ENCODE data around the gene SFT2D2.
"Not testable (repeated sequence)": the region's sequence is repeated elsewhere in the genome, so short reads cannot be mapped to it uniquely, and the experiment has no call there.

Gene SFT2D2

DNA sequence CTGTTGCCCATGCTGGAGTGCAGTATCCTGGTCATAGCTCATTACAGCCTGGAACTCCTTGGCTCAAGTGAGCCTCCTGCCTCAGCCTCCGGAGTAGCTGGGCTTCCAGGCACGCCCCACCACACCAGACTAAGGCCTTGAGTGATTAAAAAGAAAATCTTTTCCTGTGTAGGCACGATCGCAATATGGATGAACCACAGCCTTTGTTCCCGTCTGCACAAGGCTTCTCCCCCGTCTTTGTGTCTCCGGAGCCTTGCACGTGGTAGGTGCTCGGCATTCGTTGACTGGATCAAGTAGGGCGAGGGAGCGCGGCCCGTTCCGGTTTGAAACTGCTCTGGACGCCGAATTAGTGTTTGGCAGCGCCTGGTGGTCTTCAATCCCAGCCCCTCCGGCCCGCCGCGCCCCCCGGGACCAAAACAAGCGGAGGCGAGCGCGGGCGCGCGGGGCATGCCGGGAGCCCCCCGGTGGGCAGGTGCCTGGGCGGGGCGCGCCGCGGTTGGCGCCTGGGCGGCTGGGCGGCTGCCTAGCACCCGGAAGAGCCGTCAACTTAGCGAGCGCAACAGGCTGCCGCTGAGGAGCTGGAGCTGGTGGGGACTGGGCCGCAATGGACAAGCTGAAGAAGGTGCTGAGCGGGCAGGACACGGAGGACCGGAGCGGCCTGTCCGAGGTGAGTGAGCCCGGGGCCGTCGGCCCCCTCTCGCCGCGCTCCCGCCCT, at the start of gene SFT2D2:
TSS of gene SFT2D2 (plus strand) at position 529 of the 715 bp plus-strand sequence. CDS start at position 605, 76 bp downstream.
- Mint-ChIP-seq H3K36me3 (ENCODE audit: low read depth) (peaks cover 42% of the 10 kb centered on the region), H3K4me1 (ENCODE audit: low read depth) (peaks cover 55% of the 10 kb centered on the region), H3K27ac (peak within 1 kb of the TSS; percentile 92), H3K27me3 (no peaks in the 10 kb centered on the region), H3K9me3 (peaks cover 9% of the 10 kb centered on the region), H3K4me3 (peak within 1 kb of the TSS; percentile 89)
- intact Hi-C loops (cut with micrococcal nuclease), result loop anchor here (2.0 to 5.0 kb wide), 3 partner anchors 47 to 288 kb away; partner anchors contain the start of genes DCAF6, MPC2 and TIPRL

DNA sequence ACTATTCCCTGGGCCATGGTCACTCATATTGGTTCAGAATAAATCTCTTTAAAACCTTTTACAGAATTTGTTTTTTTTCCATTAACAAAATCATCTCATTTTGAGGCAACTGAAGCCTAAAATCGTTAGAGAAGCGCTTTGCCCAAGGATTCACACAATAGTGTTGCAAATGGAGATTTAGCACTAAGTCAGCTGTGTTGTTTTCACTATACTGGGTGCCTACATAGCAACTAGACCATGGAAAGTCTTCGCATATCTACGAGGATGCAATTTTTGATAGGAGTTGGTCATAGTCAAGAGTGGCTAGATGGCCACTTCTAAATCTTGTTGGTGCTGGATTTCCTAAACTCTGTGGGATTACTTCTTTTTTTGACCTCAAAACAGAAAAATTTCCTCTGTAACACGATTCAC, 47.6 kb upstream of the SFT2D2 start:
- Mint-ChIP-seq H3K36me3 (ENCODE audit: low read depth) (no peaks in the 10 kb centered on the region), H3K27me3 (peaks cover 6% of the 10 kb centered on the region), H3K27ac (no peak overlapping the region), H3K4me3 (no peak overlapping the region), H3K4me1 (ENCODE audit: low read depth) (no peaks in the 10 kb centered on the region), H3K9me3 (no peaks in the 10 kb centered on the region)
- intact Hi-C loops (cut with micrococcal nuclease), result loop anchor here (2.0 kb wide), 2 partner anchors 49 to 241 kb away; partner anchors contain the start of genes DCAF6, MPC2 and SFT2D2

DNA sequence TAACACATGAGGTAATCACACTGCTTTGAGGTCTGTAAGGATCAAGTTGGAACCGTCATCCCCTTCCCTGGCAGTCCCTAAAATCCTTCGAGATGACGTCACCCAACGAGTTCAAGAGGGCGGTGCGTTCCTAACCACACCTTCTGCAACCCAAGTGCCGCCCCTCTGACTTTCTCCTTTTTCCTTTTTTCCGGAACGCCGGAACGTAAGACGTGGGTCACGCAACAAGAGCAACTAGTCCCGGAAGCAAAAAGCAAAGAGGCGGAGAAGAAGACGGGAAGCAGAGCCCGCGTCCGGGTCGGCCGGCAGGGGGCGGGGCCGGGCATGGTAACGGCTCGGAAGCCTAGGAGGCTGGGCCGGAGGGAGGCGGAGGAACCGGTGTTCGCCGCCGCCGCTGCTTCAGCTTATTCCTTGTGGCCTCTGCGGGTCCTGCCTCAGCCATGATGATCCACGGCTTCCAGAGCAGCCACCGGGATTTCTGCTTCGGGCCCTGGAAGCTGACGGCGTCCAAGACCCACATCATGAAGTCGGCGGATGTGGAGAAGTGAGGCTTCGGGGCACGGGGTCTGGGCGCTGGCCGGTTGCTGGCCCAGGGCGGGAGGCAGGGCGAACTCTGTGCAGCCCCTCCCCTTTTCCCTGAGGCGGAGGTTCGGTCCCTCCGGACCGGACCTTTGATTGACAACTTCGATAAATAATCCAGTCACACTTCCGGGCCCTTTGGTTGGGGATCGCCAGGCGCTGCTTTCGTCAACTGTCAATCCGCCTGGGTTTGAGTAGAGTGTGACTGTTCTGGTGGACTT, 47.0 kb upstream of the SFT2D2 start, which contains the start of gene TIPRL:
TSS of gene TIPRL (plus strand) at position 325 of the 800 bp plus-strand sequence. CDS start at position 441, 116 bp downstream.
- intact Hi-C loops (cut with micrococcal nuclease), result loop anchor here (2.0 kb wide), 2 partner anchors 48 to 242 kb away; partner anchors contain the start of genes DCAF6, MPC2 and SFT2D2
- H3K27me3 Mint-ChIP-seq, result peaks cover 6% of the 10 kb centered on the region
- no peaks in the 10 kb centered on the region for H3K4me1 Mint-ChIP-seq (ENCODE audit: low read depth)
- H3K27ac Mint-ChIP-seq, result no peak within 1 kb of the TSS
- H3K4me3 Mint-ChIP-seq, result no peak within 1 kb of the TSS
- H3K9me3 Mint-ChIP-seq, result no peaks in the 10 kb centered on the region
- H3K36me3 Mint-ChIP-seq (ENCODE audit: low read depth), result peaks cover 3% of the 10 kb centered on the region

DNA sequence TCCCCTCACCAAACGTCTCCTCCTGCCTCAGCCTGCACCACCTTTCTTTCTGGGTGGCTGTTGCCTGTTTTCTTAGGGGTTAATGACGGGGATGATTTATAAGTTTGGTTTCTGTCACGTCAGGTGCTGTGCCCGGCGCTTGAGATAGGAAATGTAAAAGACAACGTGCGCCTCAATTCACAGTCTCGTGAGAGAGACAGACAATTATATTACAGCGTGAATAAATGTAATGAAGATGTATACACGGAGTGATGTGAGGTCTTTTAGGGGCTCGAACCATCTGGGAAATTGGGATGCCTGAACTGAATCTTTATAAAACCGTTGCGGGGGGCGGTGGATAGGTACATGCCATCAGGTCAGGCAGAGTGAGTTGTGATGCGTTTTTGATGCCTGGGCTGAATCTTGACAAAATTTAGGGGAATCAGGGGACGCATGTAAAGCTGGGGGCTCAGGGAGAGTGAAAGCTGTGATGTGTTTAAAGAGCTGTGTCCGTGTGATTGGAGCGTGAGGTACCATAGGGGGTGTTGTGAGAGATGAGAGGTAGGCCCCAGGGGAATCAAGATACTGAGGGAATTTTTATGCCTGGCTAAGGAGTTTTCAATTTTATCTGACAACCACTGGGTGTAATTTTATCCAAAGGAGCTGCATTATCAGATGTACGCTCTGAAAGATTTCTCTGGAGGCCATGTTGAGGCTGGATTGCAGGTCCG, 46.2 kb upstream of the SFT2D2 start:
- Mint-ChIP-seq H3K27me3 (peaks cover 6% of the 10 kb centered on the region), H3K36me3 (ENCODE audit: low read depth) (peaks cover 7% of the 10 kb centered on the region), H3K9me3 (no peaks in the 10 kb centered on the region), H3K4me3 (no peak overlapping the region), H3K4me1 (ENCODE audit: low read depth) (no peaks in the 10 kb centered on the region), H3K27ac (no peak overlapping the region)
- intact Hi-C loops (cut with micrococcal nuclease), result loop anchor here (2.0 kb wide), 2 partner anchors 47 to 243 kb away; partner anchors contain the start of genes DCAF6, MPC2 and SFT2D2

DNA sequence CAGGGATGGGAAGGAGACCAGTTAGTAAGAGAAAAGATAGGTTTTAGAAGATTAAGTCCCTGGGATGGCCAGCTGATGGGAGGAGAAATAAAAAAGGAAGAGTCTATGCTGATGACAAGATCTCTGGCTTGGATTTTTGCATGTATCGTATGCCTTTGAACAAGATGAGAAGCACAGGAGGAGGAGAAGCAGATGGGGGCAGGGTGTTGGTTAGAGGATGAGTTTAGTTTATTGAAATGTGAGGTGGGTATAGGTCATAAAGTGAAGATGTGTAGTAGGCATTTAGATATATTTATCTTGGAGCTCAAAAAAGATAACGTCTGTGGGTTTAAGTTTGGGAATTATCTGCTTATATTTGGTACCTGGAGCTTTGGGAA, 45.7 kb upstream of the SFT2D2 start:
- peaks cover 4% of the 10 kb centered on the region for H3K27me3 Mint-ChIP-seq
- no peaks in the 10 kb centered on the region for H3K9me3 Mint-ChIP-seq
- intact Hi-C loops (cut with micrococcal nuclease), result no loop called here
- H3K4me3 Mint-ChIP-seq, result no peak overlapping the region
- H3K27ac Mint-ChIP-seq, result no peak overlapping the region
- H3K4me1 Mint-ChIP-seq (ENCODE audit: low read depth), result no peaks in the 10 kb centered on the region
- peaks cover 12% of the 10 kb centered on the region for H3K36me3 Mint-ChIP-seq (ENCODE audit: low read depth)

DNA sequence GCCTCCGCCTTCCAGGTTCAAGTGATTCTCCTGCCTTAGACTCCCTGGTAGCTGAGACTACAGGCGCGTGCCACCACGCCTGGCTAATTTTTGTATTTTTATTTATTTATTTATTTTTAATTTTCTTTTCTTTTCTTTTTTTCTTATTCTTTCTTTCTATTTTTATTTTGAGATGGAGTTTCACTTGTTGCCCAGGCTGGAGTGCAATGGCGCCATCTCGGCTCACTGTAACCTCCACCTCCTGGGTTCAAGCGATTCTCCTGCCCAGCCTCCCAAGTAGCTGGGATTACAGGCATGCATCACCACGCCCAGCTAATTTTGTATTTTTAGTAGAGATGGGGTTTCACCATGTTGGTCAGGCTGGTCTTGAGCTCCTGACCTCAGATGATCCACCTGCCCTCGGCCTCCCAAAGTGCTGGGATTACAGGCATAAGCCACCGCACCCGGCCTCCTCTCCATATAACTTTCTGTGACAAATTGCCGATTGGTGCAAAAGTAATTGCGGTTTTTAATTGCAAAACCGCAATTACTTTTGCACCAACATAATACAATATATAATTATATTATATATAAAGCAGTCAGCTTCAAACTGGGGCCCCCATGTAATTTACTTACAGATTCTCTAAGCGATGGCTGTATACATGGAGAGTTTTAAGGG, 44.6 kb upstream of the SFT2D2 start:
- H3K36me3 Mint-ChIP-seq (ENCODE audit: low read depth), result peaks cover 23% of the 10 kb centered on the region
- H3K4me1 Mint-ChIP-seq (ENCODE audit: low read depth); H3K27ac Mint-ChIP-seq; H3K9me3 Mint-ChIP-seq; intact Hi-C loops (cut with micrococcal nuclease); H3K4me3 Mint-ChIP-seq; H3K27me3 Mint-ChIP-seq: not testable (repeated sequence)

DNA sequence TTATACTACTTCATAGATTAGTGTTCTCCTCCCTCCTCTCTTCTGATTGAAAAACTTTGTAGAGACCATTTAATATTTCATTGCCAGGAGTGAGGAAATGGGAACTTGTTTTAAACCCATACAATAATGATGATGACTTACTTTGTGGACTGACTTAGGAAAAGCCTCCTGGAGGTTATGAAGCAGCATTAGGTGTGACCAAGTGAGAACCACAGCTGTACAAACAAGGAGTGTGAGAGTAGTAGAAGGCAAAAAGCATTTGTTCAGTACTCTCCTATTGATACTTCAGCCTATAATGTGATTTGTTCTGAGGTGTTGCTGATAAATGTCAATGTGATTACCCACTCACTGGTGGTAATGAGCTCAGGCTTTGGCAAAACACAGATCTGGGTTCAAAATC, 38.6 kb upstream of the SFT2D2 start:
- no peak overlapping the region for H3K27ac Mint-ChIP-seq
- H3K27me3 Mint-ChIP-seq, result no peaks in the 10 kb centered on the region
- H3K9me3 Mint-ChIP-seq, result no peaks in the 10 kb centered on the region

DNA sequence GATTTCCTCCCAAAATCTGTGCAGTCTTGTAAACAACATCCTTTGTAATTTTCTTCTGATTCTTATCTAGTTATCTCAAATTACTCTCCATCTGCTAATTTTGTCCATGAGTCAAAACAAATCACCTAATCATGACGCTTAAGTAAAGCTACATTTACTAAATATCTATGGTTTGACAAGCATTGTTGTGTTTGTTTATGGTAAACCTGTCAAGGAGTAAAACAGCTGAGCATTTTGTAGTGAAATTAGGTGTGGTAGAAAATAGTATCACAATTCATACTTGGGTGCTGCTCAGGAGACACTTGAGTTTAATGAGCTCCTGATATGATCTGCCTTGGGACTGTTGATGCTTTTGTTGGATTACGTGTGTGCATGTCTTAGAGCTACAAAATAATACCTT, 35.4 kb upstream of the SFT2D2 start:
- Mint-ChIP-seq H3K4me3 (no peak overlapping the region), H3K36me3 (ENCODE audit: low read depth) (peaks cover 89% of the 10 kb centered on the region), H3K4me1 (ENCODE audit: low read depth) (no peaks in the 10 kb centered on the region), H3K27me3 (no peaks in the 10 kb centered on the region), H3K27ac (no peak overlapping the region), H3K9me3 (no peaks in the 10 kb centered on the region)
- intact Hi-C loops (cut with micrococcal nuclease), result no loop called here

More for the DNA sequence above, 38.6 kb upstream of the SFT2D2 start:
- Mint-ChIP-seq H3K4me1 (ENCODE audit: low read depth) (no peaks in the 10 kb centered on the region), H3K36me3 (ENCODE audit: low read depth) (peaks cover 78% of the 10 kb centered on the region), H3K4me3 (no peak overlapping the region)
- intact Hi-C loops (cut with micrococcal nuclease), result no loop called here

DNA sequence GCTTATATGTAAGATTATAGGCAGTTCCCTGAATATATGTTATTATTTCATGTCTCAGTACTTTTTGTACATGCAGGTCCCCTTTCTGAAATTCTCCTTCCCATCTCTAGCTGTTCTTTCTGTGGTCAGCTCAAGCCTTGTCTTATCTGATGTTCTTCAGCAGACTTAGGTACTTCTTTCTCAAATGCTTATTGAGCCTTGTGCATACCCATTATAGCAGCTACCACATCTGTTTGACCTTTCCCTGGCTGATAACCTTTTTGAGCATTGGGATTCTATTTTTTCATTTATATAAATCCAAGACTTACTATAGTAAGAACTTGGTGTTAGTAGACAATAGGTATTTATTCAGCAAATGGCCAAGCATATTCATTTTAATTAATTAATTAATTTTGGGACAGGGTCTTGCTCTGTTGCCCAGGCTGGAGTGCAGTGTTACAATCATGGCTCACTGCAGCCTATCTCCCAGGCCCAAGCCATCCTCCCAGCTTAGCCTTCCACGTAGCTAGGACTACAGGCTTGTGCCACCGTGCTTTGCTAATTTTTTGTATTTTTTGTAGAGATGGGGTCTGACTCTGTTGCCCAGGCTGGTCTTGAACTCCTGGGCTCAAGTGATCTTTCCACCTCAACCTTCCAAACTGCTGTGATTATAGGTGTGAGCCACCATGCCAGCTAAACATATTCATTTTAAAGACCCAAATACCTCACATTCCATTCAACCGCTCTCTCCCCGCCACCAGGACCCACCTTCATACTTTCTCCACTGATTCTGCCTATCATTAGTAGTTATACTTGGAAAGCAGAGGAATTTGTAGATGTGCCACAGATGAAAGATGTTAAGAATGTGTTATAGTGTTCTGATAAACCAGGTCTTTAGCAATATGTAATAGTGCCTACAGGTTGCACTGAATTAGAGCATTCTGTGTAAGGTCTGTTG, 30.3 kb upstream of the SFT2D2 start:
- Mint-ChIP-seq H3K4me1 (ENCODE audit: low read depth) (no peaks in the 10 kb centered on the region), H3K36me3 (ENCODE audit: low read depth) (peaks cover 74% of the 10 kb centered on the region), H3K4me3 (no peak overlapping the region), H3K9me3 (no peaks in the 10 kb centered on the region), H3K27me3 (no peaks in the 10 kb centered on the region), H3K27ac (no peak overlapping the region)
- intact Hi-C loops (cut with micrococcal nuclease), result no loop called here

DNA sequence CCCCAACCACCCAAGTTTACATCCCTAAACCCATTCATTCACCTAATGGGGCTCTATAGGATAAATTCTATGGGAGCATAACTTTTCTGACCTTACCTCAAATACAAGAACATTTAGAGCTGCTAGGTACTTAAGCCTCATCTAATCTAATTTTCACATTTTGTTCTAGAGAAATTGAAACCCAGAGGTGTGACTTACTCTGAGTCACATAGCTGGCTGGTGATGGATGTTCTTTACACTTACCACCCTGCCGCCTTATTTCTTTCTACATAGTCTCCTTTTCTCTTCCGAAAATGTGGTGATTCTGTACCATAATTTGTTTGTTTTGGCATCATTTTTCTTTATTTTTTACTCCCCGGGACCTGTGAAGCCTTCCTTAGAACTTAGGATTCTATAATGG, 26.7 kb upstream of the SFT2D2 start:
- Mint-ChIP-seq H3K36me3 (ENCODE audit: low read depth) (peaks cover 67% of the 10 kb centered on the region), H3K4me3 (no peak overlapping the region), H3K27me3 (no peaks in the 10 kb centered on the region), H3K4me1 (ENCODE audit: low read depth) (no peaks in the 10 kb centered on the region), H3K9me3 (no peaks in the 10 kb centered on the region), H3K27ac (no peak overlapping the region)
- intact Hi-C loops (cut with micrococcal nuclease), result no loop called here

DNA sequence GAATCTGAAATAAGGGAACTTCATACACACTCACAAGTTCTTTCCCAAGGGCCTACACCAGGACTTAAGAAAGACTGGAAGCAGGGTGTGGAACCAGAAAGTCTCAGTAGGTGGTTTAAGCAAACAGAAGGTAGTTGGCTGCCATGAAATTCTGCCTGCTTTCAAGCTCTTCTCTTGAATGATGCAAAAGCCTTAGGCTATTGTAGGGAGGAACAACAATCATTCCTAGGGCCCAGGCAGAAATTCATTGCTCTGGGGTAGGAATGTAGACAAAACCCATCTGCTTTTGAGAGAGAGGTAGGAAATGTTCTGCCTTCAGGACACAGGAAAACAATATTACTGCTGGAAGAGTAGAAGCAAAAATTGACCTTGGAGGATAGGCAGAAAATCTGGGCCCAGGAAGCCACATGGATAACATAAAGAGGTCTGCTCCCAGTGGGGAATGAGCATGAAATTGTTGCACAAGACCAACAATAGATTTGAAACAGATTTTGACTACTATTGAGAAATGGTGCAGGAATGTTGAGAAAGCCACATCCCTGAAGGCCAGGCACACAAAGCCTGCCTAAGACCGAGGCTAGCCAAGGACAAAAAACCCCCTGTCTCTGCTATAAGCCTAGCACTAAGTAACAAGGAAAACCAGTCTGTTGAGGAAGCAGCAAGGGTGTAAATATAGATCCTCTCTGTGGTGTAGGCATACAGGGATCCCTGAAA, 22.7 kb upstream of the SFT2D2 start:
- Mint-ChIP-seq H3K4me3 (no peak overlapping the region), H3K27ac (no peak overlapping the region), H3K9me3 (no peaks in the 10 kb centered on the region), H3K36me3 (ENCODE audit: low read depth) (peaks cover 59% of the 10 kb centered on the region), H3K4me1 (ENCODE audit: low read depth) (no peaks in the 10 kb centered on the region), H3K27me3 (no peaks in the 10 kb centered on the region)
- intact Hi-C loops (cut with micrococcal nuclease), result no loop called here

DNA sequence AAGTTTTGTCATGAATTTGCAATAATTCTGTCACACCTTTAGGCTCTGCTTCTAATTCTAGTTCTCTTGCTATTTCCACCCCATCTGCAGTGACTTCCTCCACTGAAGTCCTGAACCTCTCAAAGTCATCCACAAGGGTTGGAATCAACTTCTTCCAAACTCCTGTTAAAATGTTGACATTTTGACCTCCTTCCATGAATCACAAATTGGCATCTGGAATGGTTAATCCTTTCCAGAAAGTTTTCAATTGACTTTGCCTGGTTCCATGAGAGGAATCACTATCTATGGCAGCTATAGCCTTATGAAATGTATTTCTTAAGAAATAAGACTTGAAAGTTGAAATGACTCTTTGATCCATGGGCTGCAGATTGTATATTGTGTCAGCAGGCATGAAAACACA, 19.7 kb upstream of the SFT2D2 start:
- Mint-ChIP-seq H3K27me3 (no peaks in the 10 kb centered on the region), H3K9me3 (peaks cover 5% of the 10 kb centered on the region), H3K36me3 (ENCODE audit: low read depth) (peaks cover 37% of the 10 kb centered on the region), H3K4me3 (no peak overlapping the region), H3K27ac (no peak overlapping the region), H3K4me1 (ENCODE audit: low read depth) (no peaks in the 10 kb centered on the region)
- intact Hi-C loops (cut with micrococcal nuclease), result no loop called here
